ENCODE results near the gene TPH2.

The TPH2 gene

DNA sequence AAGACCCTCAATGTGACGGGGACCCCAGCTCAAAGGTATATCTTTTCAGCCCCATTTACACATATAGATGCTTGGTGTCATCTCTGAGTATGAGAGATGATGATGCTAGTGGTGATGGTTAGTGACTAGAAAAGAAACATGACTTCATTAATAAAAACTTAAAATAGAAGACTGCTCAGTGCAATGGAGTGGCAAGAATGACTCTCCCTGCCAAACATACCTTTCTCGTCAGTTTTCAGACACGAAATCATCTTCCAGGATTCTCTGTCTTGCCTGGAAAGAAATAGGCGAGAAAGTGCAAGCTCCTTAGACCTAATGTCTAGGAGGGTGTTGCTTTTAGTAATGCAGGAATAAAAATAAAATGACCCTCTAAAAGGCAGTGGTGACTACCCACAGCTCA lies 71.7 kb downstream of the TPH2 start:
- H3K4me3 ChIP-seq (ENCODE audit: low read depth, low read length): no peak overlapping the region
- no peak for DNase-seq (ENCODE audit: low read depth)
- TF ChIP-seq, protein P1, sequence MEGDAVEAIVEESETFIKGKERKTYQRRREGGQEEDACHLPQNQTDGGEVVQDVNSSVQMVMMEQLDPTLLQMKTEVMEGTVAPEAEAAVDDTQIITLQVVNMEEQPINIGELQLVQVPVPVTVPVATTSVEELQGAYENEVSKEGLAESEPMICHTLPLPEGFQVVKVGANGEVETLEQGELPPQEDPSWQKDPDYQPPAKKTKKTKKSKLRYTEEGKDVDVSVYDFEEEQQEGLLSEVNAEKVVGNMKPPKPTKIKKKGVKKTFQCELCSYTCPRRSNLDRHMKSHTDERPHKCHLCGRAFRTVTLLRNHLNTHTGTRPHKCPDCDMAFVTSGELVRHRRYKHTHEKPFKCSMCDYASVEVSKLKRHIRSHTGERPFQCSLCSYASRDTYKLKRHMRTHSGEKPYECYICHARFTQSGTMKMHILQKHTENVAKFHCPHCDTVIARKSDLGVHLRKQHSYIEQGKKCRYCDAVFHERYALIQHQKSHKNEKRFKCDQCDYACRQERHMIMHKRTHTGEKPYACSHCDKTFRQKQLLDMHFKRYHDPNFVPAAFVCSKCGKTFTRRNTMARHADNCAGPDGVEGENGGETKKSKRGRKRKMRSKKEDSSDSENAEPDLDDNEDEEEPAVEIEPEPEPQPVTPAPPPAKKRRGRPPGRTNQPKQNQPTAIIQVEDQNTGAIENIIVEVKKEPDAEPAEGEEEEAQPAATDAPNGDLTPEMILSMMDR (conservative IDR thresholded peaks at IDR 0.05; ENCODE audit: low read depth, low read length): no peak

DNA sequence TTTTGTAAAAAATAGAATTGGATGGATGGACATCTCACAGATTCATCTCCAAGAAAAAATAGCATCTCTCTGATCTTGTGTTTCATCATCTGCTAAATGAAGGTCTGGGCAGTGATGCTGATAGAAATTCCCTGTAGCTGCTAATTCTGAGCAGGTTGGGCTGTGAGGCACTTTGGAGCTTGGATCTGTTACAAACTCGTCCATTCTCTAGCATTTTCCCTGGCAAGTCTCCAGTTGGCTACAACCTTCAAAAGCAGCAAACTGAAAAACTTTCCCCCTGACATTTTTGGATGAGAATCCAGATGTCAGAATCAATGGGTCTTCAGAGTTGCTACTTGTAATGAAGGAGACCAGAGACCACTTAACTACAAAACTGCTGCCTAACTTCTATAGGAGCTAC lies 72.7 kb downstream of the TPH2 start:
- peak; percentile 32 for DNase-seq (ENCODE audit: low read depth)
- TF ChIP-seq, protein P1 (conservative IDR thresholded peaks at IDR 0.05; ENCODE audit: low read depth, low read length): no peak
- H3K4me3 ChIP-seq (ENCODE audit: low read depth, low read length): no peak overlapping the region

- TF ChIP-seq, protein P1 (conservative IDR thresholded peaks at IDR 0.05; ENCODE audit: low read depth, low read length): no peak
- no peak for DNase-seq (ENCODE audit: low read depth)
- H3K4me3 ChIP-seq (ENCODE audit: low read depth, low read length): no peak overlapping the region
These were observed 74.2 kb downstream of the TPH2 start for GRCh38 chr12:72012874-72013273.

- no peak for DNase-seq (ENCODE audit: low read depth)
- no peak overlapping the region for H3K4me3 ChIP-seq (ENCODE audit: low read depth, low read length)
- TF ChIP-seq, protein P1 (conservative IDR thresholded peaks at IDR 0.05; ENCODE audit: low read depth, low read length): no peak
These were observed 77.2 kb downstream of the TPH2 start for GRCh38 chr12:72015895-72016294.

DNA sequence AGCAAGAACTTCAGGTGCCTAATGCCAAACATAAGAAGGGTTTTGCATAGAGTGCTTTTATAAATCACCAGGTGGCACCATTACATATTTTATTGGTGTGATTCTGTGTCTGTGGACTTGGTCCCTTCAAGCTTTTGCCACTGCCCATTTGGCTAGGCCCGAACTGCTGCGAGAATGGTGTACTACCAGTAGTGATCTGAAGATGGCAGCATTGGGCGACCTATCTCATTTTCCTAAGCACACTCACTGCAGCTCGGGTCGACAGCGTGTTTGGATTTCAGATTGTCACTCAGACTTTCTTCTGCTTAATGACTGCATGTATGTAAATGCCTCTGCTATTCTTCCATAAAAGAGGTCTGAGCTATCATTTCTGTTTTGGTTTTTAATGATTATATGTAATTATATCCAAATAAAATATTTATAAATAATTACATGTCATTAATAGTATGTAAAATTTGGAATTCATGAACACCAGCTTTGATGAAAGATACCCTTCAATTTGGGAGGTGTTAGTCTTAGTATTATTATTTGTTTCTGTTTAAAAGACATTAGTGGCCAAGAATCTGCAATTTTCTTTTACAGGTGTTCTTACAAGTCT lies 78.5 kb downstream of the TPH2 start:
- DNase-seq (ENCODE audit: low read depth): peak; percentile 86
- TF ChIP-seq, protein P1 (conservative IDR thresholded peaks at IDR 0.05; ENCODE audit: low read depth, low read length): peak; percentile 89
- no peak overlapping the region for H3K4me3 ChIP-seq (ENCODE audit: low read depth, low read length)

GRCh38 chr12:72018036-72018435 lies 79.4 kb downstream of the TPH2 start:
- H3K4me3 ChIP-seq (ENCODE audit: low read depth, low read length): no peak overlapping the region
- TF ChIP-seq, protein P1 (conservative IDR thresholded peaks at IDR 0.05; ENCODE audit: low read depth, low read length): no peak
- DNase-seq (ENCODE audit: low read depth): no peak

DNA sequence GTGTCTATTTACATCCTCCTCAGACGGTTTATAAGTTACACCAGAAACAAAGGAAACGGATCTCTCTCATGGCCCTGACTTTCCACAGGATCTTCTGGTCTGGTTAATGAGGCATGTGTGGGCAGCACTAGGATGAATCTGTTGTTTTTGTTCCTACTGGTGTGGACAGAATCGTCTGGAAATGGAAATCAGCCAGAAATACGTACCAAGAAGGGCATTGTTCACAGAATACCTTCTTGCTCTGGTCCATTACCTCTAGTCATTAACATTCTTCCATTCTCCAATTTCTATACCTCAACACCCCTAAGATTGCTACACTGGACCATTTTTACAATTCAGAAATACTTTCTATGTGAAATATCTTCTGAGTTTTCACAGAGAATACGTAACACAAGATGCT lies 86.0 kb downstream of the TPH2 start:
- TF ChIP-seq, protein P1 (conservative IDR thresholded peaks at IDR 0.05; ENCODE audit: low read depth, low read length): no peak
- no peak overlapping the region for H3K4me3 ChIP-seq (ENCODE audit: low read depth, low read length)
- DNase-seq (ENCODE audit: low read depth): no peak

Data from choroid plexus epithelial cell (primary cell).